ACC112 (cell line): ENCODE data around the gene ATP5MC2.

Experiments
- H2AFZ ChIP-seq: fragments of 200-600 bp; sonication (generic); one replicate; pipeline ENCODE4 v1.6.0; 2017; ENCODE audit warnings: antibody characterized with exemption, low read length; ENCODE audit not compliant: unreplicated experiment
- H3K27ac ChIP-seq: fragments of 200-600 bp; sonication (generic); 2 replicates; pipeline ENCODE4 v1.5.1; 2014; ENCODE audit warnings: low read depth, mild to moderate bottlenecking, antibody characterized with exemption, low read length, moderate library complexity
- H3K27me3 ChIP-seq: fragments of 200-600 bp; sonication (generic); 2 replicates; pipeline ENCODE4 v1.6.1; 2014; ENCODE audit warnings: mild to moderate bottlenecking, antibody characterized with exemption, low read length, moderate library complexity, mixed read lengths; ENCODE audit not compliant: insufficient read depth
- H3K36me3 ChIP-seq: fragments of 200-600 bp; sonication (generic); 2 replicates; pipeline ENCODE4 v1.6.1; 2016; ENCODE audit warnings: mild to moderate bottlenecking, antibody characterized with exemption, low read length, moderate library complexity, mixed read lengths; ENCODE audit not compliant: insufficient read depth
- H3K4me1 ChIP-seq: fragments of 200-600 bp; sonication (generic); one replicate; pipeline ENCODE4 v1.6.1; 2016; ENCODE audit warnings: low read length, mixed read lengths; ENCODE audit not compliant: insufficient read depth, unreplicated experiment, control insufficient read depth
- H3K4me3 ChIP-seq: fragments of 200-600 bp; sonication (generic); 2 replicates; pipeline ENCODE4 v1.5.1; 2014; ENCODE audit warnings: mild to moderate bottlenecking, low read depth, low read length
- H3K79me2 ChIP-seq: fragments of 200-600 bp; sonication (generic); one replicate; pipeline ENCODE4 v1.6.0; 2016; ENCODE audit warnings: low read length; ENCODE audit not compliant: control insufficient read depth, unreplicated experiment, insufficient read depth

The ATP5MC2 gene

DNA sequence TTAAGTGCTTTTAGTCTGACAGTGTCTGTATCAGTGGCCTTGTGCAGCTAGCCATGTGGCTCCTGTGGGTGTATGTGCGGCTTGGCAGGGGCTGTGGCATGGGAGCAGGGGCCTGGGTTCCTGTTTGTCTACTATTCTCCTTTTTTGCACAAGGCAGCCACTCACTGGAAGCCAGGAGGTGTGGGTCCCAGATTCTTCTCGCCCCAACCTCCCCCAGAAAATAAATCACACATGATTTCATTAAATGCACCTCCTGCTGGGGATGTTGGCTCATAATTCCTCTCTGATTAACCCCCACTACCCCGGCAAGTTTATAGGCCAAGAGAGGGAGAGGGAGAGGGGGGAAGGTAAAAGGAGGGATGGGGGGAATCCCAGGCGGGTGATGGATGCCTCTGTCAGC is 33.8 kb upstream of the ATP5MC2 start:
- H3K79me2 ChIP-seq = no peaks in the 10 kb centered on the region
- no peak overlapping the region for H3K27ac ChIP-seq
- peaks cover 5% of the 10 kb centered on the region for H3K27me3 ChIP-seq
- no peak overlapping the region for H3K4me3 ChIP-seq
- H3K4me1 ChIP-seq = no peaks in the 10 kb centered on the region
- no peak overlapping the region for H2AFZ ChIP-seq
- peaks cover under 1% of the 10 kb centered on the region; the same call in 1 of the 2 replicates for H3K36me3 ChIP-seq

DNA sequence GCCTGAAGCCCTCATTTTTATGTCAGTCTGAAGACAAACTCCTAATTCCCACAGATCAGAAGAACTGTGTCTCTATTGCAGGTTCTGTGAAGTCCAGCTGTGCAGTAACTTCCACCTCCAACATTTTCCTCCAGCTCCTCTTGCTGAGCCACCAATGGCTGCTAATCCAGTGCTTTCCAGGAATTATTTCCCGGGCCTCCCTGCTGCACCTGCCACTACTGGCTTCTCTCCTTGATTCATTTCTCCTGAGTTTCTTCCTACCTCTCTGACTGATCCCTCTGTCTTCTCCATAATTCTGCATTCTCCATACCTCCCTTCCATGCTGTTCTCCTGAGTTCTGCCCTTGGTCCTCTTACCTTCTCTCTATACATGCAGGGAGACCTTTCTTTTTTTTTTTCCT is 30.2 kb upstream of the ATP5MC2 start:
- Histone ChIP-seq H3K4me1 (no peaks in the 10 kb centered on the region), H3K79me2 (no peaks in the 10 kb centered on the region), H3K4me3 (no peak overlapping the region), H3K36me3 (no peaks in the 10 kb centered on the region), H2AFZ (no peak overlapping the region), H3K27ac (no peak overlapping the region), H3K27me3 (peaks cover 27% of the 10 kb centered on the region)

- no peaks in the 10 kb centered on the region for H3K36me3 ChIP-seq
- H2AFZ ChIP-seq = no peak overlapping the region
- no peak overlapping the region for H3K27ac ChIP-seq
- no peaks in the 10 kb centered on the region for H3K79me2 ChIP-seq
- peaks cover 49% of the 10 kb centered on the region for H3K27me3 ChIP-seq
- no peak overlapping the region for H3K4me3 ChIP-seq
- no peaks in the 10 kb centered on the region for H3K4me1 ChIP-seq
Measured at GRCh38 chr12:53703756-53704155, 27.9 kb upstream of the ATP5MC2 start.

DNA sequence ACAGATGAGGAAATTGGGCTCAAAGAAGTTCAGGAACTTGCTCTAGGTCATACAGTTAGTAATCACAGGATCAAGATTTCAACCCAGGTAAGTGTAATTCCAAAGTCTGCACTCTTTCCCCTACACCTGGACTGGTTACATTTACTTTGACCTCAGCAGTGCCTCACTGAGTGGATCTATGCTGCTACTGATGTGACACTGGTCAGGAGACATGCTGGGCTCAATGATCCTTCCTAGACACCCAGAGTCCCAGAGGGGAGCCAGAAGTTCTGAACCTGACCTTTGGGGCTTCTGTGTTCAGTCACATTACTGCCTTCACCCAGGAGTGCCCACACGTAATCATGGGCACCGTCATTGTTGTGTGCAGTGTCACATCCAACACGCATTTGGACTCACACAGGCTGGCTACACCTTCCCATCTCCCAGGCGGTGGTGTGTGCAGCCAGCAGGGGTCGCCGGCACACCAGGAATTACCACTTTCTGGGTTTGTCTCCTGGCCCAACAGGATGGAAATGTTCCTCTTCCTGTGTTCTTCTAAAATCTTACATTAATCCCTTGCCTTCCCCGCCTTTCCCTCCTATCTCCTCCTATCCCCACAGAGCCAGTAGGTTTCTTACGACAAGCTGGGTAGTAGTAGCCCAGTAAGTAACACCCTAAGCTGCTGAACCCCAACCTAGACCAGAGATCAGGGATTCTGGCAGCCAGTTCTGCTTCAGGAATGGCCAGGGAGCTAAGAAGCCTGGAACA is 25.8 kb upstream of the ATP5MC2 start:
- H3K36me3 ChIP-seq = no peaks in the 10 kb centered on the region
- no peak overlapping the region for H3K4me3 ChIP-seq
- H2AFZ ChIP-seq = peak overlapping the region; percentile 20
- no peaks in the 10 kb centered on the region for H3K4me1 ChIP-seq
- H3K79me2 ChIP-seq = no peaks in the 10 kb centered on the region
- H3K27me3 ChIP-seq = peaks cover 49% of the 10 kb centered on the region
- H3K27ac ChIP-seq = no peak overlapping the region

- Histone ChIP-seq H3K36me3 (no peaks in the 10 kb centered on the region), H3K4me3 (no peak overlapping the region), H3K4me1 (no peaks in the 10 kb centered on the region), H3K79me2 (no peaks in the 10 kb centered on the region), H2AFZ (no peak overlapping the region), H3K27ac (no peak overlapping the region), H3K27me3 (peaks cover 49% of the 10 kb centered on the region)
Measured at GRCh38 chr12:53700567-53700966, 24.7 kb upstream of the ATP5MC2 start.

DNA sequence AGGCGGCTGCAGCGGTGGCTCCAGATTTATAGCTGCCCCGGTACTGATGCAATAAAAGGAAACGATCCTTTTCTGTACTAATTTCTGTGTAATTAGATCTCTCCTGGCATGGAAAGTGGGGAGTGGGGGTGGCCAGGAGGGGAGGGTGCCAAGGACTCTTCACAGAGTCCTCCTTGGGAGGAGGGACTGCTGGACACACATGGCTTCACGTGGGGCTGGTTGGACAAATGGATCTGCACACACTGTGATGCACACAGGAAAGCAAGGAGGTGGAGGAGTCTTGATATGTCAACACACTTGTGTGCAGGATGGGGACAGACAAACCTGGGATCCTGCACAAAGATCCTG is 23.8 kb upstream of the ATP5MC2 start:
- Histone ChIP-seq H3K27me3 (peaks cover 47% of the 10 kb centered on the region), H3K4me3 (no peak overlapping the region), H3K79me2 (no peaks in the 10 kb centered on the region), H3K36me3 (no peaks in the 10 kb centered on the region), H3K4me1 (no peaks in the 10 kb centered on the region), H2AFZ (no peak overlapping the region), H3K27ac (no peak overlapping the region)

GRCh38 chr12:53698948-53699677 is 23.2 kb upstream of the ATP5MC2 start:
- Histone ChIP-seq H3K4me1 (no peaks in the 10 kb centered on the region), H3K27me3 (peaks cover 43% of the 10 kb centered on the region), H3K4me3 (no peak overlapping the region), H2AFZ (no peak overlapping the region), H3K36me3 (no peaks in the 10 kb centered on the region), H3K79me2 (no peaks in the 10 kb centered on the region), H3K27ac (no peak overlapping the region)

- no peaks in the 10 kb centered on the region for H3K4me1 ChIP-seq
- H2AFZ ChIP-seq = no peak overlapping the region
- H3K4me3 ChIP-seq = no peak overlapping the region
- no peak overlapping the region for H3K27ac ChIP-seq
- H3K36me3 ChIP-seq = no peaks in the 10 kb centered on the region
- no peaks in the 10 kb centered on the region for H3K79me2 ChIP-seq
- peaks cover 29% of the 10 kb centered on the region for H3K27me3 ChIP-seq
Measured at GRCh38 chr12:53696655-53697331, 20.9 kb upstream of the ATP5MC2 start.

GRCh38 chr12:53696285-53696654 is 20.4 kb upstream of the ATP5MC2 start:
- Histone ChIP-seq H3K27me3 (peaks cover 28% of the 10 kb centered on the region), H2AFZ (peak overlapping the region; percentile 61), H3K36me3 (no peaks in the 10 kb centered on the region), H3K4me1 (no peaks in the 10 kb centered on the region), H3K27ac (peak overlapping the region; percentile 48), H3K79me2 (no peaks in the 10 kb centered on the region), H3K4me3 (peak overlapping the region; percentile 51)

DNA sequence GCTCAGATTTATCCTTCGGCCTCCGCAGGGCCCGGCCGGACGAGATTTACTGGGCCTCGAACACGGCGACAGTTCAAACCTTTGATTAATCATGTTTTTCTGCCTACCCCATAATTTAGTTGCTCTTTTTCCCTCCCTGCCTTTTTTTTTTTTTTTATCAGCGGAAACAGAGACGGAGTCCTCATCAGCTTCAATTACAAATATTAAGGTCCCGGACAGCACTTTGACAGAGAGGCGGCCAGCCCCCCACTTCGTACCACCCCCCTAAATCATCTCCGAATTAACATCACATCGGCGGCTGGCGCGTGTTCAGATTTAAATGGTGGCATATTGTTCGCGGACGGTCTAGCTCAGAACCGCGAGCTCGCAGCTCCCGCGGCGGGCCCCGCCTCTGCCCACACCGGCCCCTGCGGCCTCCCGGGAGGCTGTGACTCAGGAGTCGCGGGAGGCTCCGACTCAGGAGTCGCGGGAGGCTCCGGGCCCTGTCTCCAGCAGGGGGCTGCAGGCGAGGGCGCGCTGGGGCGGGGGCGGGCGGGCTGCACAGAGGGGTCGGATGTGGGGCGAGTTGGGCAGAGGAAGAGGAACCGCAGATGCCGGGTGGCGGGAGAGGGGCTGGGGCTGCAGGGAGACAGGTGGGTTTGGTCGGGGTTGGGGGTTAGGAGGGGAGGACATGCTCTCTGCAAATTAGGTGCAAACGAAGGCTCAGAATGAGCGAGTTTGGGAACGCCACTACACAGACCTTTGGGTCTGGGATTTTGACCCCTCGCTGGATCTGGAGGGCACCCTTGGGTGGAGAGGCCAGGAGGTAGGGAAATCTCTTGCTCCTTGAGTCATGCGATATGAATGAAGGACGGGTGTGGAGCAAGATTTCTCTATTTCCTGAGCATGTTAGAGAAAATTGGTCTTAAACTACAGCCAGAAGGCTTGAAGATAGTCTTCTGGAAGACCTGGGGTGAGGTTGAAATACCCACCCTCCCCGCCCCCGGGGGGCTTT is 19.6 kb upstream of the ATP5MC2 start:
- H3K27ac ChIP-seq = peak overlapping the region; percentile 48

More for the DNA sequence above, 19.6 kb upstream of the ATP5MC2 start:
- Histone ChIP-seq H3K79me2 (no peaks in the 10 kb centered on the region), H3K4me3 (peak overlapping the region; percentile 51), H3K36me3 (no peaks in the 10 kb centered on the region), H2AFZ (peak overlapping the region; percentile 61), H3K4me1 (no peaks in the 10 kb centered on the region), H3K27me3 (peaks cover 20% of the 10 kb centered on the region)
